NCI-H1417 (cell line): ENCODE data around the gene UBQLN4.
A peak's percentile ranks its signal among the peaks of the same experiment; 100 is the strongest.
"Not testable (repeated sequence)": the region's sequence is repeated elsewhere in the genome, so short reads cannot be mapped to it uniquely, and the experiment has no call there.

Experiments
- DNase-seq, 3 experiments: peaks; one replicate each; lab custom pipeline; 2025; lab: John Stamatoyannopoulos, UW

Gene UBQLN4

GRCh38 chr1:156081180-156081916, 27.8 kb upstream of the UBQLN4 start:
- peak in 2 of 3 experiments; percentile 33 to 56 for DNase-seq

GRCh38 chr1:156080863-156081179, 27.2 kb upstream of the UBQLN4 start:
- no peak for DNase-seq

DNA sequence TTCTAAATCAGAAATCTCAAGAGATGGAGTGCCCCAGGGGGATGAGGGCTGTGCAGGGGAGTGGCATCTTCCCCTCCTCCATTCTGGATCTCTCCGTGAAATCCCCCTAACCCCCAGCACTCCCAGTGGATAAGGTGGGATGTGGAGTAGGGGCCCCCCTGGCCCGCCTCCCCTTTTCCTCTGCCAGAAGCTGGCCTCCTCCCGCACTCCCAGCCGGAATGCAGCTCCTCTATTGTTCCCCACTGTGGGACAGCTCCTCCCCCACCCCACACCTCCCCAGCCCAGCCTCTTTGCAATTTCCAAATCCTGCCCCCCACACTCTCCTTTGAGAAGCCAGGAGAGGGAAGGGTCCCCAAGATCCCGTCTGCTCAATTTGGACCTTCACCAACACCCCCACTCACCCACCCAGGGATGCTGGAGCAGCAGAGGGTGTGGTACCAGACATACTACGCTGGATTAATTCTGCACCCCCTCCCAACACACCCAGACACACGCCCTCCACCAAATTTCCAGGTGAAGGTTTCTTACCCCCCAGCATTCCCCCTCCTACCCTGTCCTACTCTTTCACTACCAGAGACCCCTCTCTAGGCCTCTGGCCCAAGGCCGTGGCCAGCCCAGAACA, 26.8 kb upstream of the UBQLN4 start:
- DNase-seq: no peak

GRCh38 chr1:156079762-156080161, 26.2 kb upstream of the UBQLN4 start:
- DNase-seq: no peak

DNA sequence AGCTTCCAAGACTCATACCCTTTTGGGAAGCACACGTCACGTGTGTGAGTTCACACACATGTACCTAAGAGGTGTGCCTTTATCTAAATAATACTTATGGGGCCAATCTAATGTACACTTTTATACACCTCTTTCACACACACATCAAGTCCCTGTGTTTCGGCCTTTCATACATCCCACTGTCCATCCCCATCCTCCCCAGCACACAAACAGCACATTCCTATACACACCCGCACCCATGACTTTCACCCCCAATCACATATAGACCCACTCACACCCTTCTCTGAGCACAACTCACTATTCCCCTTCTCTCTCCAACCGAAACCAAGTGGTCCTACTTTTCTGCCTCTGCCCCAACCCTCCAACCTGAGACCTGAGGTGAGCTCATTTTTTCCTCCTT, 25.1 kb upstream of the UBQLN4 start:
- no peak for DNase-seq

- DNase-seq: no peak
Measured at GRCh38 chr1:156077430-156077760, 23.8 kb upstream of the UBQLN4 start.

DNA sequence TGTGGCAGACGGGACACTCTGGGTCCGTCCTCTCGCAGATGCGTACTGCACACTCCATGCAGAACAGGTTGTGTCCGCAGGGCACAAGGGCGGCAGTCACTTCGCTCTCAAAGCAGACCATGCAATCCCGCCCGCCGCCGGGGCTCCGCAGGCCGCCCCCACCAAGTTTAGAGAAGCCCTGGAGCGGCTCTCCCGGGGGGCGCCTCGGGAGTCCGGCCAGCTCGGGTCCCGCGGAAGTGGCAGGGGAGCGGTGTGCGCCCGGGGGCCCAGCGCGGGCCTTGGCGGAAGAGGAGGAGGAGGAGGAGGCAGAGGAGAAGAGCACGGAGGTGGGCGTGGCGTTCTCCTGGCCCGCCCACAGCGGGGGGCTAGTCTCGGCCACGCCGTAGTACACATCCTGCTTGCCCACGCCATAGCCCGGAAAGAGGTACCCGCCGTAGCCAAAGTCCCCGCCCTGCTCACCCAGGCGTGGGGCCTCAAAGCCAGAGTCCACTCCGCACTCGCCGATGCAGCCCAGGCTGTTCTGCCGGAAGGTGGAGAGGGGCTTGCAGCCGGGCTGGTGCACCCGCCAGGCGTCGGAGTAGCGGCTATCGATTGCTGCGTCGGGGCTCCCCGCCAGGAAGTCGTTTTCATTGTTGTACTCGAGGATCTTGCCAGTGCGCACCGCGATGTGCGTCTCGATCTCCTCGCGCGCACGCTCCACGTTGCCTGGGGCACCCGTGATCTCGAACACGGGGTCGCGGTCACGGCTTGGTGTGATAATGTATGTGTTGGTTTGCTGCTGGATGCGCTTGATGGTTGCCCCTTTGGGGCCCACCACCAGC, 23.2 kb upstream of the UBQLN4 start:
- no peak for DNase-seq

- no peak for DNase-seq
Measured at GRCh38 chr1:156075775-156076204, 22.2 kb upstream of the UBQLN4 start.

GRCh38 chr1:156075162-156075561, 21.6 kb upstream of the UBQLN4 start:
- DNase-seq: no peak

DNA sequence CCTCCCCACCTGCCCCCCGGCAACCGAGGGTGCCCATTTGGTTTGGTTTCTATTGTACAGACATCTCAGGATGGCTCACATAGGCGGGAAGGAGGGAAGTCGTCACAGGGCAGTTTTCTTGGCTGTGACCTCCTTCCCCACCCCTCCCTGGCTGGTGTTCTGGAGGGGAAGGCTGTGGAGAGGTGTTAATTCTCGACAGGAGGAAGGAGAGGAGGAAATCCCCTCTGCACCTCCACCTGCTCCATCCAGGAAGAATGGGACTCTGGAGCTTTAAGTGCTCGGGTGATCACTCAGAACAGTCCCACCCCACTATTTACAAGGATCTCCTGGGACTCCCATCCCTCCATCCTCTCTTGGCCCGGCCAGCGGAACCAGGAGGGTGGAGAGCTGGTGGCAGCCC, 21.1 kb upstream of the UBQLN4 start:
- DNase-seq: no peak

DNA sequence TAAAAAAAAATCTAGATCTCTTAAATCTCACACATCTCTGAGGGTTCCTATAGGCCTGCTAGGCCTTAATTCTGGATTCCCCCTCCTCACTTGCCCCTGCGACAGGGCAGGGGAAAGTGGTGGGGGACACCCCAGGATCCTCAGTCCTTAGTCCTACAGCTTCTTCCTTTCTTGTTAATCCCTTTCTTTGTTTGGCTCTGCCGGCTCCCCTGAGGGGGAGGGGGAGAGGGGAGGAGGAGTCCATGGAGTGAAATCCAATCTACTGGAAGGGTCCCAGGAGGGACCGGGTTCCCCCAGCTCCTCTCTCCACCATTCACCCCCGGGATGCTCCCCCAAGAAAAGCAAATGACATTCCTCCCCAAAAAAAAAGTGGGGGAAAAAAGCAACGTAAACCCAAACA, 20.1 kb upstream of the UBQLN4 start:
- DNase-seq: no peak

DNA sequence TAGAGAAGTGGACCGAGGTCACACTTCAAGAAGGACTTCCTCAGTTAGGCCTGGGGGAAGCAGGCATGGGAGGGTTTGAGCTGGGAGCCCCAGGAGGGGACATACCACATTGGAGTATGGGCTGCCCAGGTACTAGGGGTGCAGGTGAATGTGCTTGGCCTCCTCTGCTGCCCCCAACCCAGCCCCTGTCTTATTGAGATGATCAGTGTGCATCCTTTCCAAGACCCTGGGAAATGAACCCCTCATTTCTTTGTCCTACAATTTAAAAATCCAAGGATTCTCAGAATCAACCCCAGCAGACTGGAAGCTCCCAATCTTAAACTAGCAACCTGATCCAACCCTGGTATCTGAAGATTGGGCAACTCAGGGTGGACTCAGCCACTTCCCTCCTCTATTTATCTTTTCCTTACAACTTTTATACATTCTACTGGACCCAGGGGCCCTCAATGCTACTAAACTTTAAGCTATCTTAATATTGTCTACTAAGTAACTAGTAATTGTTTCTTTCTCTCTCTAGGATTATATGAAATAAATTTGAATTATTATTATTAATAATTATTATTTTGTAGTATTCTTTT, 19.6 kb upstream of the UBQLN4 start:
- DNase-seq: no peak

- no peak for DNase-seq
Measured at GRCh38 chr1:156072251-156072650, 18.7 kb upstream of the UBQLN4 start.

- not testable (repeated sequence) for DNase-seq
Measured at GRCh38 chr1:156071332-156071816, 17.8 kb upstream of the UBQLN4 start.

DNA sequence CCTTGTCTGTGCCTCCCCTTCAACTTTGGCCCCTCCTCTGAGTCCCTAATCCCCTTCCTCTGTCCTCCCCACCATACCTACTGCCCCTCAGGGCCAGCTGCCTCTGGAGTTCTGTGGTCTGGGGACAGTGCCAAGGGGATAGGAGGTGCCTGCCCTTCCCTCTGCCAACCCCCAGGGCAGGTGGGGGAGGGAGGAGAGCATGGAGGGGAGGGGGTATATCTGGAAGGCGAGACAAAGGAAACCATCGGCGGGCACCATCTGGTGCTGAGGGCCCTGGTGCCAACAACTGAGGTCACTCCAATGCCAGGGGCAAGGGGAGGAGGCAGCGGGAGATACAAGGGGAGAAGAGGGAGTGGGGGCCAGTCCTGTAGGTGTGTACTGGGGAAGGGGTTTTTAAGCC, 16.9 kb upstream of the UBQLN4 start:
- DNase-seq: peak in 2 of 3 experiments; percentile 22 to 45

- DNase-seq: no peak
Measured at GRCh38 chr1:156069490-156070455, 16.2 kb upstream of the UBQLN4 start.

GRCh38 chr1:156067262-156067661, 13.7 kb upstream of the UBQLN4 start:
- no peak for DNase-seq

GRCh38 chr1:156065871-156066270, 12.3 kb upstream of the UBQLN4 start:
- DNase-seq: no peak

GRCh38 chr1:156065212-156065611, 11.6 kb upstream of the UBQLN4 start:
- DNase-seq: no peak

- DNase-seq: no peak
Measured at GRCh38 chr1:156064615-156065014, 11.0 kb upstream of the UBQLN4 start.

DNA sequence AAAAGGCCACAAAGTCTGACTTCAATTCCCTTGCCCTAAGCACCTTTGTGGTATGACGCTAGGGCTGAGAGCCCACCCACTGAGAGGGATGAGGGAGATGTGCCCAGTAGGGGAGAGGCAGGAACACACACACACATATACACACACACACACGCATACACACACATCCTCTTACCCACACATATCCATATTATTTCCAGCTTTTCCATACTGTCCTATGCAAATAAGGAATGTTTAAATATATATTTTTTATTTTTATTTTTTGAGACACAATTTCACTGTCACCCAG, 10.3 kb upstream of the UBQLN4 start:
- DNase-seq: no peak

- no peak for DNase-seq
Measured at GRCh38 chr1:156062189-156062588, 8.6 kb upstream of the UBQLN4 start.
